Measurements from ENCODE around the gene TSC2.
"Not testable (repeated sequence)": the region's sequence is repeated elsewhere in the genome, so short reads cannot be mapped to it uniquely, and the experiment has no call there.

Gene TSC2

DNA sequence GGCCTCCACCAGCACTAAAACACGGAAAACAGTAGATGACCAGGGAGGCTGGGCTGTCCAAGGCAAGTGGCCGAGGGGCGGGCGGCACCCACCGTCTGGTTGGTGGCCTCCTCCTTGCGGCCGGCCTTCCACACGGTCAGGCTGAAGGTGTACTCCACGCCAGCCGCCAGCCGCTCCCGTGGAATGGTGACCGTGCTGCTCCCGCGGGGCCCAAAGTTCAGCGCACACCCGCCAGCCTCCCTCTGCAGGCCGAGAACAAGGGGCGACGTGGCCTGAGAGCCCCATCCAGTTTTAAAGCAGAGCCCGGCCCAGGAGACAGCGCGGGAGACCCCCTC is 60.0 kb downstream of the TSC2 start:
- DNase-seq: not testable (repeated sequence)

DNA sequence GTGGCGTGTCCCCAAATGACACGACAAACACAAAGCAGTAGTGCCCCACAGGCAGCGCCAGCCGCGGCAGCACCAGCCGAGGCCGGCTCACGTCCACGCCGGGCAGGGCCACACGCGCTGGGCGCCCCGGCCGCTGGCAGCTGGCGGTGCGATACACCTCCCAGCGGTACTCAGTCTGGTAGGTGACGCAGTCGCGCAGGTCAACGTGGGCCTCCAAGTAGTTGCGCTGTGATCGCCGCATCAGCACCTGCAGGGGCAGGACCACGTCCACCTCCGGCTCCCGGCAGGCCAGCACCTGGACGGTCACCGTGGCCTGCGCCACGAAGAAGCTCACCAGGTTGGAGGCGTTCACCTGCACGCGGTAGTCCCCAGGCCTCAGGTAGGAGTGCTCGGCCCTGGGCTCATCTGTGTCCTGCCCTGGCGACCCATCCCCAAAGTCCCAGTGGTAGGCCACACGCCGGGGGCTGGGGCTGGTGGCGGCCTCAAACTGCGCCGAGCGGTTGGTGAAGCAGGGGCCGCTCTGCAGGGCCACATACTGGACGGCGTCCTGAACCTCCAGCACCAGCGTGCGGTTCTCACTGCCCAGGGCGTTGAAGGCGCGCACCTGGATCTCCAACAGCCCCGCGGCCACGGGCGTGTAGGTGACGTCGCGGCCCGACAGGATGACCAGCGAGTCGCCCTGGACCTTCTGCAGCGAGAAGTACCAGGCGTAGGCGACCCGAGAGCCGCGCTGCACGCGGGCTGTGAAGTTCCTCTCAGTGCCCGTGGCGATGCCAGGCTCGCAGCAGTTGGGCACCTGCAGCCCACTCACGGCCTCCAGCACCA is 60.9 kb downstream of the TSC2 start:
- DNase-seq: not testable (repeated sequence)

DNA sequence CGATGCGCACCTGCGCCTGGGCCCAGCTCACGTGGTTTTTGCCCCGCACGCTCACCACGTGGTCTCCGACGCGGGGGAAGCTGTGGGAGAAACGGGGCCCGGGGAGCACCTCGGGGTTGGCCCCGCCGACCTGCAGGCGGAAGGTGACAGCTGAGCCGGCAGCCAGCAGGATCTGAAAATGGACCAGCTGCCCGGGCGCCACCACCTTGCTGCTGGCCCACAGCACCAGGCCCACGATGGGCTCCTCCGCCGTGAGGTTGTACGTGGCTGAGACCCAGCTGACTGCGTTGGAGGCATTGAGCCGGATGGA is 61.4 kb downstream of the TSC2 start:
- DNase-seq: not testable (repeated sequence)

DNA sequence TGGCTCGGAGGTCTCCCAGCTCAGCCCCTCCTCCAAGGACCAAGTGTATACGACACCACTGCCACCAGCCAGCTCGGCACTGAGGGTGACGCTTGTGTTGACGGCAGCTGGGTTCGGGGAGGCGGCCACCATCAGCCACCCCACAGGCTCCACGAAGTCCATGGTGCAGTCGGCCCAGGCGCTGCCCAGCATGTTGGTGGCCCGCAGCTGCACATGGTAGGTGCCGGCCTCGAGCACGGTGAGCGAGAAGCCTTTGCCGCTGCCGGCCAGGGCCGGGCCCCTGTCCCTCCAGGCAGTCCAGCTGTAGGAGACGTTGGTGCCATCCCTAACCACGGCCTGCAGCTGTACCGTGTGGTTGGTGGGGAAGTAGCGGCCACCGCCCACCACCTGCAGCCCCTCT is 62.1 kb downstream of the TSC2 start:
- DNase-seq: not testable (repeated sequence)

DNA sequence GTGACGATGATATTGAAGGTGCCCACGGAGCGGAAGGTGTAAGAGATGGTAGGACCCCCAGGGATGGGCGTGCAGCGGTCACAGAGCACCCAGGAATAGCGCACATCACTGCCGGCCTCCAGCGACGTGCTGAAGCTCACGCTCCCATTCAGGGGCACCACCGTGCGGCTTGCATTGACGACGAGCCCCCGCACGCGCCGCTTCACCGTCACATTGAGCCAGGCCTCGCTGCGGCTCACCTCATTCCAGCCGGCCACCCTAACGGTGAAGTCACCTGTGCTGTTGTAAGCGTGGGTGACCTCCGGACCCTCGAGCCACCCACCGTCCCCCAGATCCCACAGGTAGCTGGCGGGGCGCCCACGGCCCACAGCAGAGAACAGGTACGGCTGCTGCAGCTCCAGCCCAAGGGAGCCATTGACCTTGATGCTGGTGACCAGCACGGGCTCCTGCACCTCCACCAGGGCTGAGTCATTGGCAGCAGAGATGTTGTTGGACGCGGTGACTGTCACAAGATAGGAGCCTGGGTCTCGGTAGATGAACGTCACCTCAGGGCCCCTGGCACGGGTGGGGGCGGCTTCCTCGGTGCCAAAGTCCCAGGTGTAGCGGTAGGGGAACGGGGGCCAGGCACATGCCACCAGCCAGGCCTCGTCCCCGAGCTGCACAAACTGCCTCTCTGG is 62.7 kb downstream of the TSC2 start:
- not testable (repeated sequence) for DNase-seq

DNA sequence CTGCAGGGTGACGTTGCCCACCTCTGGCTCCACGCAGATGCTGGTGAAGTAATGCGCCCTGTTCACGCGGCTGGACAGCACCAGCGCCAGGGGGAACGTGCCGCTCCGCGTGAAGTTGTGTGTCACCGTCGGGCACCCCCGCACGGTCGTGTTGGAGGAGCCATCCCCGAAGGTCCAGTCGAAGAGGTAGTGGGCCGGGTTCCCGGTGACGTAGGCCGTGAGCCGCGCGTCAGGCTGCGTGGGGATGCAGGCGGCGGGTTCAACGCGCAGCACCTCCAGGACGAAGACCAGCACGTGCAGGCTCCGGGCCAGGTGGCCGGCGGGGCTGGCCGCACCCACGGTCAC is 63.2 kb downstream of the TSC2 start:
- DNase-seq: not testable (repeated sequence)

DNA sequence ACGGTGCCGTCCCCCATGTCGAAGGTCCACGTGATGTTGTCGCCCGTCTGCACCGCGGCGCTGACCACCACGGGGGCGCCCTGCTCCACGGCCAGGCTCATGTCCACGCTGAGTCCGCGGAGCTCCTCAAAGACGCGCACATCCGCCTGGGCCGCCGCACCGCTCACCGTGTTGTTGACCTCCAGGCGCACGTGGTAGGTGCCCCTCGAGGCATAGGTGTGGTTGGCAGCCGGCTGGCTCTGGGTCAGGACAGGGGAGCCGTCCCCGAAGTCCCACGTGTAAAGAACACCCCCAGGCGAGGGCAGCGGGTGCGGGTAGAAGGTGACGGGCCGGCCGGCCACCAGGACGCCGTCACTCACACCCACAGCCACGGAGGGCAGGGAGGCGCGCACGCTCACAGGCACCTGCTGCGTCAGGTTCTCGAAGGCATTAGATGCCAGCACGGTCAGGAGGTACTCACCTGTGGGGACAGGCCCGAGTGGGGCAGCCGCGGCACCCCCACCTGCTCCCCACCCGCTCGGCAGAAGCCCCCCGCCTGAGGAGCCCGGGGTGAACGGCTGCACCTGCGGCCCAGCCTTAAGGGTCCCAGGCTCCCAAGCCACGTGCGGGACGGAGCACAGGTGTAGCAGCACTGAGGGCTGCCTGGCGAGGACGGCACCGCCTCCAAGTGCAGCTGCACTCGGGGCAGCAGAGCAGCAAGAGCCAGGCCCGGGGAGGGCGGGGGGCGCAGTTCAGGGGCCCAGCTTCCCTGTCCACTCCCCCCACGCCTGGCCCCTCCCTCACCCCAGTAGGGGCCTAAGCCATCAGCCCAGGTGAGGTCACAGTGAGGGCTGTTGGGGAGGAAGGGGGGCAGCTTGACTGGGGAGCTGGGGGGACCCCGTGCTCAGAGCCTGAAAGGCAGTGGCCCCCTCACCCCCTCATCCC is 63.9 kb downstream of the TSC2 start:
- not testable (repeated sequence) for DNase-seq

DNA sequence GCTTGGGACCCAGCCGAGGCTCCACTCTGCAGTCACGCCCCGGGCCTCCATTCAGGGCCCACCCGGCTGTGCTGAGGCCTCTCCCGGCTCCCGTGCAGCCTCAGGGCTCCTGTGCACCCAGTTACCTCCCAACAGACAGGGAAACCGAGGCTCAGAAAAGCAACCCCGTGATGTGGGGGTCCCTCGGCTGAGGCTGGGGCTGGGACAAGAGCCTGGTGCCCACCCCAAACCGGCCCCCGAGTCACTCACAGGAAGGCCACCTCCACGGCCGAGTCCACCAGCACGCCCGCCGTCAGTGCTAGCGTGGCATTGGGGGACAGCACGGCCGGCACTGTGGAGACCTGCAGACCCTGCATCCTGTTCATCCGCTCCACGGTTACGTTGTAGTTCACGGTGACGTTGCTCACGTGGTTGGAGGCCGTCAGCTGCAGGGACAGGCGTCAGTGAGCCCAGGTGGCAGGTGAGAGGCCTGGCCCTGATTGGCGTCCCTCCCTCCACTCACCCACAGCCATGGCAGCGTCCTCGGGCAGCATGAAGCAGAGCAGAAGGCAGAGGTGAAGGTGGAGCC is 64.8 kb downstream of the TSC2 start:
- not testable (repeated sequence) for DNase-seq

DNA sequence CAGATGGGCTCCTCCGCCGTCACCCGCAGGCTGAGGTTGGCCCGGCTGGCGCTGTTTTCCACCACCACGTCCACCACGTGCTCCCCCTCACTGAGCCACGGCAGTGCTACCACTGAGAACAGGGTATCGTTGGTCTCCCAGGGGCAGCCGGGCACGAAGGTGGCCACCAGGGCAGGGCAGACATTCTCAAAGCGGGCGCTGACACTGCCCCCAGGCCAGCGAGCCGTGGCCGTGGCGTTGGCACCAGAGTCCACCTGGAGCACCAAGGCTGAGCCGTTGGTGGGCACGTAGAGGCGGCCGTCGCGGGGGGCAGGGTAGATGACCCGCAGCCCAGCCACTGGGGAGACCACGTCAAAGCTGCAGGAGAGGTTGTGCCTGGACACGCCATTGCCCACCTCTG is 66.4 kb downstream of the TSC2 start:
- DNase-seq: not testable (repeated sequence)

DNA sequence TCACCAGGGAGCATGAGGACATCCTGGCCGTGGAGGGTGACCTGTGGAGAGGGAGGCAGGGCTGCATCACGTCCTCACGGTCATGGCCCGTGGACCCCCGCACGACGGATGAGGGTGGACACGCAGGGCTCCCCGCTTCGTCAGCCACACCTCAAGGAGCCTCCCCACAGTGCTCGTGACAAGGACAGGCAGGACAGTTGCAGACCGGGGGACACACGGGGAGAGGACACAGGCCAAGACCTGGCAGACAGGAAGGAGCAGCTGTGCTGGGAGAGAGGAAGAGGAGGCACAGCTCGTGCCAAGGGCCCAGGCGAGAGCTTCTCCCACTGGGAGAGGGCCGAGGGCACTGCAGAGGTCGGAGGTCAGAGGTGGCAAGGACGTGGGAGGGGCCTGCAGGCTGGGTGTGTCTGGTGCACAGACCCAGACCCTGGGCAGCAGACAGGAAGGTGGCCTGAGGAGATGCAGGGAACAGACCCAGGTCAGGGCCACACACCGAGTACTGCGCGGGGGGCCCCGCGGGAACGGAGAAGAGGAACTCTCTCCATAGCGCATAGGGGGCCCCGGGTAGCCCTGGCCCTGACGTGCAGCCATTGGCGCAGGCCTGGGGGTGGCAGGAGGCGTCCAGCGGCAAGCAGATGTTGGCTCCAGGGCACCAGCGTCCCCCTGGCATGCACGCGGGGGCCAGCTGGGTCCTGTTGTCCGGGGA is 67.3 kb downstream of the TSC2 start:
- not testable (repeated sequence) for DNase-seq

DNA sequence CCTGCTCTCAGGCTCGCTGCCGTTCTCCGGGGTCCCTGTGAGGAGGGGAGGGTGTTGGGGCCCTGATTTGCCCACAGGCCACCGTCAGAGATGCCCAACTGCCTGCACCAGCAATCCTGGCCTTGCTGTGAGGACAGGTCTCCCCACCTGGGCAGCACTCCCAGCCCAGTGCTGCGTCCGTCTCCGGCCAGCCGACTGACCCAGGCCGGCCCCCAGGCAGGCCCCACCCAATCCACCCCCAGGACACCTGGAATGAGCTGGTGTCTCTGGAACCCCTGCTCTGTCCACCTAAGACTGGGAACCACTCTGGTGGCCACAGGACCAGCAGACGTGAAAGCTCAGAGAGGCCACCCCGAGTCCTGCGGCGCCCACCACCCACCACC is 67.8 kb downstream of the TSC2 start:
- no peak for DNase-seq

DNA sequence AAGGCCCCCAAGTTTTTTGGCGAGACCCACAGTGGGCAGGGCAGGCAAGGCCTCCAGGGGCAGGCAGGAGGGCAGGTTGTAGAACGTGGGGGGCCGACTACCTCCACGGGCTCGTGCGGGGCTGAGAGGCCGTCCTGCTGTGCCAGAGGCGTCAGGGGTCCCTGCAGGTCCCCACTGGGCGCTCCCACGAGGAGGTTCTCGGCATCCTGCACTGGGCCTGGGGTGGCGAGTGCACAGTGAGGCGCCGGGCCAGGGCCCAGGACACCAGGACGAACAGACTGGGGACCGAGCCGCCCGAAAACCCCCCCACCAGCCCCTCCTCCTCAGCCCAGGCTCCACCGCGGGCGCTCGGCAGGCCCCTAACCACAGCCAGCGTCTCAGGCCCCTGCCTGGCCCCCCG is 68.6 kb downstream of the TSC2 start:
- not testable (repeated sequence) for DNase-seq

DNA sequence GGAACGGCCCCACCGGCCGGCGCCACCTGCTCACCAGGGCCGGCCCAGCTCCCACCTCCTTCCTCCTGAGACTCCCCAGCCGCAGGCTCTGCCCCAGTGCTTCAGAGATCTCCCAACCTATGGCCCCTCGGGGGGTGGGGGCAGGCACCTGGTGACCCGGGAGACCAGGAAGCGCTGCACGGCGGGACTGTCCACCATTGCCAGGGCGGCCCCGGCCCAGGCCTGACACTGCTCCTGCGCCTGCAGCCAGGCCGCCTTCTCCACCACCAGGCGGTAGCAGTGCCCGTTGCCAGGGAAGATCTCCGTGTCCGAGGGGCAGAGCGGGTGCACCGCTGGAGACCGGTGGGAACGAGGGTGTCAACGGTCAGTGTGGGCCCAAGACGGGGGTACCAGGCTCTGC is 69.6 kb downstream of the TSC2 start:
- not testable (repeated sequence) for DNase-seq

DNA sequence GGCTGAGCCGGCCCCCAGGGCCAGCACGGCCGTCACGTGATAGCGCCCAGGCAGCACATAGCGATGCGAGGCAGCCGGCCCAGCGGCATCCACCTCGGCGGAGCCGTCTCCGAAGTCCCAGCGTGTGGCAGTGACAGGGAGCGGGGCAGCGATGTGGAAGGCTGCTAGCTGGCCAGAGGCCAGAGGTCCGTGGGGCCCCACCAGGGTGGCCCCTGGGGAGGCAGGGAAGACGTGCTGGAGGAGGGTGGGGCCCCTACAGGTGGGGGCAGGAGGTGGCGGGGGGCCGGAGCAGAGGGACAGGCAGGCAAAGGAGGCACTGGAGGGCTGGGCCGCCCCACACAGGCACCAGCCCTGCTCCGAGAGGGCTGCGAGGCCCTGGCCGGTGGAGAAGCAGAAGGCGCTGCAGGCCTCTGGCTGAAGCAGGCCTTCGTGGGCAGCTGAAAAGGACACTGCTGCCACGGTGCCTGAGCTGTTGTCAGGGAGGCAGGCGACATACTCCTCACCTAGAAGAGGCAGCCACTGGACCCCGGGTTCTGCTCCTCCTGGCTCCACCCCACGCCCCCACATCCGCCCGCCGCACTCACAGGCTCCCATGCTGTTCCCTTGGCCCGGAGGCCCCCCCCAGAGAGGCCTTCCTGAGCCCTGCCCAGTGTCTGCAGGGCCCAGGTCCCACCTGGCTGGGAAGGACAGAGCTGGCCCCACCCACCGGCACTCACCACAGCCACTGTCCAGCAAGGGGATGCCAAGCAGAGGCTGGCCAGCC is 70.4 kb downstream of the TSC2 start:
- DNase-seq: not testable (repeated sequence)

DNA sequence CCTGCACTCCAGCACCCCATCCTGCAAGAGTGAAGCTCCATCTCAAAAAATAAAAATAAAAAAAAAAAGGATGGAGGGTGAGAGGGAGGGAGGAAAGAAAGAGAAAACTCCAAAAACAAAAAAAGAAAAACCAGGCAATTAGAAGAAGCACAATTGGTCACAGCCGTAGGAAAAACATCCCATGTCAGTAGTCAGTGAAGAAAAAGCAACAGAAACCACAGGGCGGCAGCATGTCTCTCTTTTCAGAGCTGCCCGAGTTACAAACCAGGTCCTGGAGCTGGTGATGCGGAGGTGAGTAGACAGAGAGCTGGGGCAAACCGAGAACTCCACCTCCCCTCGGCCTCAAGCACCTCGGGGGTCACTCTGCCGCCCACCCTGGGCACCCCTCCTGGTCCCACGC is 73.5 kb downstream of the TSC2 start:
- not testable (repeated sequence) for DNase-seq

DNA sequence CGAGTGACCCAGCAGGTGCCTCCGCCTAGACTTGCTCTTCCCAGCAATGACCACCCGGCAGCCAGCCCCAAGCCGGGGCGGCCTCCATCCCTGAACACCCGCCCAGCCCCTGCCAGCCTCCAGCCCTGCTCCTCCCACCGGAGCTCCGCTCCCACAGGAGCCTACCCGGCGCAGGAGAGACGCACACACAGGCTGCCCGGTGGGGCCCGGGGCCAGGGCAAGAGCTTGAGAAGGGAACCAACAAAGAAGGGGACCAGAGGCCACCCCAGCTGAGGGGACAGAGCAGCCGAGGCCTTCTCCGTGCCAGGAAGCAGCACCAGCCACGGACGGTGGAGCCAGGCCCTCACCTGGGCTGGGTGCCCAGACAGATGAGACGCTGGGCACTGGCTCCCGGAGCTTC is 74.1 kb downstream of the TSC2 start:
- DNase-seq: no peak

DNA sequence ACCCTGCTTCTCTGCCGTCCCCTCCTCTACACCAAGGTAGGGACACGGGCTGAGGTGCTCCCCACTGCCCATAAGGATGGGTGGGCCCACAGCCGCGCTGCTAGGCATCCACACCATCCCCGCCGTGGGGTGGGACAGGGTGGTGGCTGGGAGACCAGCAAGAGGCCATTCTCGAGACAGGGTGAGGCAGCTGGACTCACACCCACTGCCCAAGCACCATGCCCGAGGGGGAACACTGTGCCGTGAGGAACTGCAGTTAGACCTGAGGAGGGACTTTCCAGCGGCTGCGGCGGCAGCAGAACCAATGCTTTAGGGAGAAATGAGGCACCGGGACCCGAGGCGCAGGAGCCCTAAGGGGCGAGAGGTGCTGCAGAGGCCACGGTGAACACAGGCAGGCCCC is 74.6 kb downstream of the TSC2 start:
- DNase-seq: no peak

DNA sequence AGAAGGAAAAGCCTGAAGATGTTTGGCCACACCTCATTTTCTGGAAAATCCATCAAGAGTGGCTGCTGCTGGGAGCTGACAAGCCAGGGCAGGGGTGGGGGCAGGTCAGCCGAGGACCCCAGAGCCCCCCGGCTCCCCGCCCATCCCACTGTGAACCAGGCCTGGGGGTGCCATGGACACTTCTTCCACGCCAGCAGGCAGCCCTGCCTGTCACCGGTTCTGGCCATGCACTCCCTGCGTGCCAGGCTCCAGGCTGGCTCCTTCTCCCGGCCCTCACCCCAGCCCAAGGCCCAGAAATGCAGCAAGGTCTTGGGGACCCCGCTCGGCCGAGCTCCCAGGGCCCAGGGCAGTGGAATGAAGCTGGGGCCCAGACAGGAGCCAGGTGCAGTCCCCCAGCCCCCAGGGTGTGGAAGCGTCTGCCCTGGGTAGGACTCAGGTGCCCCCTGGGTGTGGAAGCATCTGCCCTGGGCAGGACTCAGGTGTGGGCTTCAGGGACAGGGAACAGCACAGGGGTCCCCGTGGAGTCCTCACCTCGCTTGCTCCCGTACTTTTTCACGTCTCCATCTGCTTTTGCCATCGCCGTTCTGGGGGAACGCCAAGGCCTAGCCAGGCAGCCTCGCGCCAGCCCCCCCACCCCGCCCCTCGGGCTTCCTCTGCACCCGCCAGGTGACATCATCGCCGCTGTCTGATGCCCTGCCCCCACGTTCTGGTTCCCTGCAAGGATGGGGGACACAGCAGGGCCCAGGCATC is 75.3 kb downstream of the TSC2 start:
- not testable (repeated sequence) for DNase-seq

DNA sequence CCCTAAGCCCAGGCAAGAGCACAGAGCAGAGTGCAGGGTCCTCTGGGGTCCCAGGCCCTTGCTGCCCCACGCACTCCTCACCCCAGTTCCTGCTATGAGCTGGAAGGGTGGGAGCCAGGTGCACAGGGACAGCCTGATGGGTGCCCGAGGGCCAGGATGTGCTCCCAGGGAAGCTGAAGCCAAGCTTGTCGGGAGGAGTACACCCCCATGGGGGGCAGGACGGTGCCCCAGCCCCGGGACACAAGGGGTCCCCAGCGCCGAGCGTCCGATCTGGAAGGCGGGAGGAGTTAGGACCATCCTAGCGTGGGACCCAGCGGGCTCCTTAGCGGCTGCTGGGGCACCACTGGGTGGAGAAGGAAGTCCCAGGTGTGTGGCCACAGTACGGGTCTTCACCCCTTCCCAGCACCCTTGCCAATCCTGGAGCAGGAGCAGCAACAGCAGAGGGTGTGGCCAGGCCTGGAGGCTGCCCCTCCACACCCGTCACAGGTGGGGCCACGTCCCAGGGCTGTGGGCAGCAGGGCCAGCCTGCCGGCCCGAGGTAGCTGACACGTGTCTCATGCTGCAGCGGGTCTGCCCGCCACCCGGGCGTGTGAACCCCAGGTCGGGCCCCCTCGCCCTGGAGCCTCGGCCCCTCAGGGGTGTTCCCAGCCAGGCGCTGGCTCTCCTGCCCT is 76.1 kb downstream of the TSC2 start:
- DNase-seq: not testable (repeated sequence)

DNA sequence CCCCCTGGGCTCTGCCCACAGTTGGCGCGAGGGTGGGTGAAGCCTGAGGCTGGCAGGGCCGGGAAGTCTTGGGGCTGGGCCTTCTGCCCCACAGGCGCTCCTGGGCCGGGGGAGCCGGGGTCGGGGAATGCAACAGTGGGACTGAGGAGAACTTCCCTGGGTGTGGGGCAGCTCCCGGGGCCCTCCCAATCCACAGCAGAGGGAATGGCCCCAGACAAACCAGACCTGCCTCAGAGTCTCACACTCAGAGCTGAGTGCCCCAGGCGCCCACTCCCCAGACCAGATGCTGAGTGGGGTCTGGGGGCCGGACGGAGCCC is 76.5 kb downstream of the TSC2 start:
- not testable (repeated sequence) for DNase-seq

Data from SHP77 treated with DMSO at 0.1 percent for 48 hours (cell line).